MCF 10A (cell line): ENCODE results near the gene VTN. TPM values are rescaled to one million over a fixed set of nuclear protein-coding genes. Genes with fewer than 3 reads are reported as not detected.

Experiments used
- BruUV-seq: library from RNA; stranded (reverse); fragments of 400-500 nt; replicated peaks from 2 replicates; lab custom pipeline; 2021; lab: Mats Ljungman, UMichigan
- CTCF ChIA-PET: fragments of 300-600 bp; sonication (Branson Sonifier 250); formaldehyde crosslinking; extraction: SDS; loops from one replicate; lab custom pipeline; 2021; ENCODE audit warnings: antibody characterized with exemption, inconsistent platforms; lab: Yijun Ruan, JAX
- POLR2A ChIA-PET: fragments of 300-600, 350-650 bp; sonication (Branson Sonifier 250); formaldehyde crosslinking; extraction: SDS; loops from one replicate; lab custom pipeline; 2020; ENCODE audit warnings: antibody characterized with exemption, inconsistent platforms; lab: Yijun Ruan, JAX
- DNase-seq: peaks from one replicate; pipeline ENCODE4 v3.0.0-alpha.2; 2018; ENCODE audit not compliant: unreplicated experiment
- H3K27ac Mint-ChIP-seq: one replicate; pipeline ENCODE4 v1.8.0; 2022; ENCODE audit warnings: mild to moderate bottlenecking, low read depth, mixed read lengths; ENCODE audit not compliant: unreplicated experiment
- H3K27me3 Mint-ChIP-seq: one replicate; pipeline ENCODE4 v1.8.0; 2022; ENCODE audit warnings: mixed read lengths; ENCODE audit not compliant: insufficient read depth, unreplicated experiment
- H3K36me3 Mint-ChIP-seq: one replicate; pipeline ENCODE4 v1.8.0; 2022; ENCODE audit warnings: mild to moderate bottlenecking, moderate library complexity, mixed read lengths; ENCODE audit not compliant: insufficient read depth, unreplicated experiment
- H3K4me1 Mint-ChIP-seq: one replicate; pipeline ENCODE4 v1.8.0; 2022; ENCODE audit warnings: mixed read lengths; ENCODE audit not compliant: insufficient read depth, unreplicated experiment
- H3K4me3 Mint-ChIP-seq: one replicate; pipeline ENCODE4 v1.8.0; 2022; ENCODE audit warnings: mild to moderate bottlenecking, moderate library complexity, mixed read lengths; ENCODE audit not compliant: unreplicated experiment
- H3K9me3 Mint-ChIP-seq: one replicate; pipeline ENCODE4 v1.8.0; 2022; ENCODE audit warnings: mixed read lengths; ENCODE audit not compliant: unreplicated experiment
- CTCF ChIP-seq: fragments of 200-600 bp; IDR thresholded peaks from one replicate; pipeline ENCODE4 v1.8.0; 2022; ENCODE audit warnings: antibody characterized with exemption, mild to moderate bottlenecking; ENCODE audit not compliant: unreplicated experiment
- intact Hi-C: fragments of 100-400 bp; cut with micrococcal nuclease; formaldehyde crosslinking; loops from 2 replicates; pipeline ENCODE4 v1.14.1; 2022
- total RNA-seq: library from RNA; stranded (reverse); gene quantifications from 2 replicates; pipeline ENCODE4 v1.2.3, GENCODE V29; 2022

Gene VTN
- total RNA-seq, 1 experiment from 2014 or later, result not detected

- POLR2A ChIA-PET, result interaction anchor here (0.7 to 5.4 kb wide), 6 partner anchors 8 to 338 kb away, joined by 3 to 57 read pairs (median 26); partner anchors contain the start of gene POLDIP2
- DNase-seq, result no peak
- H3K36me3 Mint-ChIP-seq, result peaks cover 30% of the 10 kb centered on the region
- H3K27me3 Mint-ChIP-seq, result no peaks in the 10 kb centered on the region
- intact Hi-C loops, result no loop called here
- H3K9me3 Mint-ChIP-seq, result no peaks in the 10 kb centered on the region
- no TSS peak for BruUV-seq
- peaks cover 23% of the 10 kb centered on the region for H3K4me1 Mint-ChIP-seq
- no peak overlapping the region for H3K27ac Mint-ChIP-seq
- H3K4me3 Mint-ChIP-seq, result peak overlapping the region; percentile 86
- TF ChIP-seq CTCF, result no peak
- CTCF ChIA-PET, result interaction anchor here (0.6 to 2.4 kb wide), 5 partner anchors 12 to 152 kb away, joined by 4 to 16 read pairs (median 4); no protein-coding TSS in a partner anchor
Observed at GRCh38 chr17:28404461-28404811, 34.3 kb upstream of the VTN start.

- intact Hi-C loops, result no loop called here
- ChIA-PET CTCF (interaction anchor here (0.6 to 2.4 kb wide), 3 partner anchors 12 to 89 kb away, joined by 3 to 16 read pairs (median 6); no protein-coding TSS in a partner anchor), POLR2A (interaction anchor here (5.0 to 5.4 kb wide), 3 partner anchors 8 to 47 kb away, joined by 38 to 57 read pairs (median 49); partner anchors contain the start of gene POLDIP2)
- H3K36me3 Mint-ChIP-seq, result peaks cover 30% of the 10 kb centered on the region
- no peak for TF ChIP-seq CTCF
- BruUV-seq, result TSS peak; percentile 20
- DNase-seq, result no peak
- H3K27ac Mint-ChIP-seq, result no peak overlapping the region
- H3K4me1 Mint-ChIP-seq, result peaks cover 23% of the 10 kb centered on the region
- H3K4me3 Mint-ChIP-seq, result peak overlapping the region; percentile 86
- no peaks in the 10 kb centered on the region for H3K9me3 Mint-ChIP-seq
- no peaks in the 10 kb centered on the region for H3K27me3 Mint-ChIP-seq
Observed at GRCh38 chr17:28404007-28404406, 33.9 kb upstream of the VTN start.

GRCh38 chr17:28402844-28403243, 32.7 kb upstream of the VTN start:
- intact Hi-C loops, result no loop called here
- Mint-ChIP-seq H3K36me3 (peaks cover 34% of the 10 kb centered on the region), H3K27ac (no peak overlapping the region), H3K4me3 (no peak overlapping the region), H3K27me3 (no peaks in the 10 kb centered on the region), H3K9me3 (no peaks in the 10 kb centered on the region), H3K4me1 (peaks cover 15% of the 10 kb centered on the region)
- no TSS peak for BruUV-seq
- CTCF ChIA-PET, result interaction anchor here (1.5 to 3.9 kb wide), 2 partner anchors 11 to 13 kb away, joined by 3 to 18 read pairs; no protein-coding TSS in a partner anchor
- no peak for TF ChIP-seq CTCF
- POLR2A ChIA-PET, result no interaction called here
- no peak for DNase-seq

- ChIA-PET POLR2A (no interaction called here), CTCF (interaction anchor here (1.1 to 3.9 kb wide), 3 partner anchors 11 to 138 kb away, joined by 3 to 18 read pairs (median 6); no protein-coding TSS in a partner anchor)
- DNase-seq, result no peak
- Mint-ChIP-seq H3K4me1 (peaks cover 10% of the 10 kb centered on the region), H3K4me3 (no peak overlapping the region), H3K27me3 (no peaks in the 10 kb centered on the region), H3K27ac (no peak overlapping the region), H3K36me3 (peaks cover 37% of the 10 kb centered on the region), H3K9me3 (no peaks in the 10 kb centered on the region)
- no peak for TF ChIP-seq CTCF
- no TSS peak for BruUV-seq
- intact Hi-C loops, result no loop called here
Observed at GRCh38 chr17:28402224-28402630, 32.1 kb upstream of the VTN start.
